HG03469 (cell line): ENCODE results near the gene NNAT.

Source experiments
- ATAC-seq: cut with Tn5 transposase; IDR thresholded peaks from one replicate; pipeline ENCODE4 v1.9.1; 2021; ENCODE audit warnings: mild to moderate bottlenecking, moderate library complexity, moderate number of reproducible peaks; ENCODE audit not compliant: unreplicated experiment

The NNAT gene

GRCh38 chr20:37523012-37523391 lies 2.0 kb downstream of the NNAT start:
- no peak for ATAC-seq

- no peak for ATAC-seq
Observed at GRCh38 chr20:37523911-37524700, 3.1 kb downstream of the NNAT start.

GRCh38 chr20:37524859-37525708 lies 4.0 kb downstream of the NNAT start:
- ATAC-seq = no peak

DNA sequence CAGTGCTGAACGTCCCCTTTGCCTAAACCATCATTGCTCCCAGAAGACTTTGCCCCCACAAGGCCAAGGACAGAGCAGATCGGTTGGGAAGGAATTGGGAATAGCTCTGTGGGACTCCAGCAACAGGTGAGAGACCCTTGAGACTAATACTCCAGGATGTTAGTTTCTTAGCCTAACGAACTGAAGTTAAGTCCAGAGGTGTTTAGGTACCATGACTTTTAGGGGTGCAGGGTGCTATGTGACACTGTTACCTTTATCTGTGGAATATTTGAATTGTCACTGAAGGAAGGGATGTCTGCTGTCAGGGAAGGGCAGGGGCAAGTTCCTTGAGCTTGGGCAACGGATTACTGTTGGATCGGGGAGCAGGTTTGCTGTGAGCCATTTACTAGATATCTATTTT lies 4.8 kb downstream of the NNAT start:
- no peak for ATAC-seq

DNA sequence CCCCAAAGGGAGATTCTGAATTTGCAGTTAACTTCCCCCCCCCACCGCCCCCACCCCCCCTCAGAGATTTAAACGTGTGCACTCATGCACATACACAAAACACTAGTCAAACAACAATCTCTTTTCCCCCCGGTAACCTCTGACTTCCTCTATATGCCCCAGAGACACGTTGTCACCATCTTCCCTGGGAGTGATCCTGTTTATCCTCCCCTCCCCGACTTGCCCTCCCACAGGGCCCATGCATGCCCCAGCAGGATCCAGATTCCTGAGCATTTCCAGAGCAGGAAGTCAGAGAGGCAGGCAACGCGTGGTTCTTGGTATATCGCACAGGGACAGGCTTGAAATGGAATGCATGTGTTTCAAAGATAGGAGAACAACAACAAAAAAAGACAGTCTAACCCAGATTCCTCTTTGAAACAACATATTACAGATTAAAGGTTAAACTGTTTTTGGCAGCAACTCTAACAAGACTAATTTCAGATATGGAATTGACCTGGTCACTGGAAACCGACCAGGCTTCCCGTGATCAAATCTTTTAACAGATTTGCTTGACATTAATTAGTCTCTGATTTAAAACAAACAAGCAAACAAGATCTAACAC lies 5.3 kb downstream of the NNAT start:
- ATAC-seq = no peak

DNA sequence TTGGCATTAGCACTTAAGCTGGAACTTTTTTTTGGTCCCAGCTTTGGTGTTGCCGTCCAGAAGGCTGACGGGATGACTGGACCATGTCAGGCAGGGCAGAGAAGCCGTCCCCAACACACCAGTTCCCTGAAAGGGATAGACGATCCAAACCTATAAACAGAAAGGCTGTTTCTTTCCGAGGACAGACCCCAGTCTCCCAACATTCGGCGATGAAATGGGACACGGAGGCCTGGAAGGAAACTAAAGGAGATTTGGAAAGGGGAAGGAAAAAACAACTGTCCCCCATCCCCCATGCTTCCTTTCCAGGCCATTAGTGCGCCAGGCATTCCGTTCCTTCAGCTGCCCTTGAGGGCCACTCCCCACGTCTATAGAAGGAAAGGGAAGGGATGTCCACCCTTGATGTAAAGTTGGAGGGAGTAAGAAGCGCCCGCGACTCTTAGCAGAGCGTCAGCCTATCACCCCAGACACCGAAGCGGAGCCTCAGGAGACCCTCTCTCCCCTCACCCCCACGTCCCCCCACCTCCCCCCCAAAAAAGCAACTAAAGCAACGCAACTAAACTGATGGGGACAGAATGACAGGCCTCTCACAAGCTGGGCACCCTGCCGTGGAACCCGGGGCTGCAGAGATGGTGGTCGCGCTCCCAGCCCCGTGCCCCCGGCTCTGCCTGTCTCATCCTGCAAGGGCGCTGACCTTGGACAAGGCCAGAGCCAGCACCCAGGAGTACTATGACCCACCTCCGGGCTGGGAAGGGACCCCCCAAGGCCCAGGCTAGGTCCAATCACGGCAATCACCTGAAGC lies 6.0 kb downstream of the NNAT start:
- ATAC-seq = no peak

DNA sequence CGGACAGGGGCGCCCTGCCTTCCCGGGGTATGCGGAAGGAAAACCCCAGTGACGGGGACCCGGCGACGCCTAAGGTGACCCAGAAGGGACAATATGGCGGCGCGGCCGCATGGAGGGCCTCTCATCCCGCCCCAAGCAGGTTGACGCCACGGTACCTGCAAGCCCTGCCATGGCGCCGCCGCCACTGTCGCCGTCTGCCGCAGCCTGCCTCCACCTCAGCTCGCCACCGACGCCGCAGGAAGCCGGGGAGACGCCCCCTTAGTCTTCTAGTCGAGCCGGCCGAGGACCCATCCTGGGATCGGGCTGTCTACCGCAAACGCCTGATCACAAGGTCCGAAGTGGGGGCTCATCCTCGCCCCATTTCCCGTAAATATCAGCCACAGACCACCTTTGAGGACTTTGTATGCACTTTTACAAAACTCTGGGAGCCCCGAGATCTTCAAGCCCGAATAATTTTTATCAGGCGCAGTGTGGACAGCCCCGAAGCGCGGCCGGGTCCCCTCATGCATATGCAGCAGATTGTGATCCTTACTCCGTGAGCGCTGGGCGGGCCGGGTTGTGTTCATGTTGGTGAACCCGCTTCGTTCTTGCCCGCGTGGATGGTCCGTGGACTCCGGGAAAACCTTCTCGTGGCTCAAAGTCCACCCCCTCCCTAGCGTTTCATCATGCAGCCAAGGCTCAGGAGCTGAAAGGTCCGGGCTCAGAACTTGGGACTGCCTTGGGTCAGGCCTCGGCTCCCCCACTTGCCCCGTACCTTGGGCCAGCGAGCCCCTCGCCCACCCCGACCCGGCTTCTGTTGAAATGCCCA lies 6.8 kb downstream of the NNAT start, which contains the start of gene BLCAP:
BLCAP (minus strand) TSS at position 239 of the 808 bp plus-strand sequence. CDS start 8,702 bp downstream, outside the sequence.
- no peak for ATAC-seq

- ATAC-seq = no peak
Observed at GRCh38 chr20:37528446-37529213, 7.6 kb downstream of the NNAT start.

DNA sequence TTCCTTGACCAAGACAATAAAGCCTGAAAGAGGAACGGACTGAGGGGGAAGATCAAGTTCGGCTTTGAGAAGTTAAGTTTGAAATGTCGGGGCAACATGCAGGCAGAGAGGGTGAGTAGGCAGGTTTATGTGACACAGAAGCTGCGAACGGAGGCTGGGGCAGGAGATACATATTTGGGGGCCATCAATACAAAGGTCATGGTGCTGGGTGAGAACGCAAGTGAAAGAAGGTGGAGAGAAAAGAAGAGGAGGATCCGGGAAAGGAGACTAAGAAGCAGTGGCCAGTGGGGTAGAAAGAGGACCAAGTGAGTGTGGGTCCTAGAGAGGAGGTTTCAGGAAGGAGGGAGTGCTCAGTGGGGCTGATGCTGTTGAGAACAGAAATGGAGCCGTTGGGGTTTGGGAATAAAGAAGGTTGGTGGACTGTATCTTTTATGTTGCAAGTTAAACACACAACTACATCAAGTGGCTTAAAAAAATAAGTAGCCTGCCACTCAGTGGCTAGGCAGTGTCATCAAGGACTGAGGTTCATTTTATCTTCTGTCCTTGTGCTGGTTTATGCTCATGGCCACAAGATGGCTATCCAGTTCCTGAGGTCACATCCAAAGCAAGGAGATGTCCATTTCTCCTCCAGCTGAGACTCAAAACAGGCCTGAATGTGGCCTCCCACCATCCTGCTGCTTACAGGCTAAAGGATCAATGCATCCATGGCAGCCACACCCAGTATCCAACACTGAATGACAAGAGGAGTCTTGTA lies 8.3 kb downstream of the NNAT start:
- no peak for ATAC-seq

DNA sequence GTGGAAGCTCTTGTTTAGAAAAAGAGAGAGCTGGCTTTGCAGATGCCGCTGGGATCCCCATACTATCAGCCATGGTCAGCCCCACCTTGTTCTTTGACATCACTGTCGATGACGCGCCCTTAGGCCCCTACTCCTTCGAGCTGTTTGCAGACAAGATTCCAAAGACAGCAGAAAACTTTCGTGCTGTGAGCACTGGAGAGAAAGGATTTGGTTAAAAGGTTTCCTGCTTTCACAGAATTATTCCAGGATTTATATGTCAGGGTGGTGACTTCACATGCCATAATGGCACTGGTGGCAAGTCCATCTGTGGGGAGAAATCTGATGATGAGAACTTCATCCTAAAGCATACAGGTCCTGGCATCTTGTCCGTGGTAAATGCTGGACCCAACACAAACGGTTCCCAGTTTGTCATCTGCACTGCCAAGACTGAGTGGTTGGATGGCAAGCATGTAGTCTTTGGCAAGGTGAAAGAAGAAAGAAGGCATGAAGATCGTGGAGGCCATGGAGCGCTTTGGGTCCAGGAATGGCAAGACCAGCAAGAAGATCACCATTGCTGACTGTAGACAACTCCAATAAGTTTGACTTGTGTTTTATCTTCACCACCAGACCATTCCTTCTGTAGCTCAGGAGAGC lies 9.0 kb downstream of the NNAT start:
- no peak for ATAC-seq

GRCh38 chr20:37530696-37531095 lies 9.6 kb downstream of the NNAT start:
- no peak for ATAC-seq

DNA sequence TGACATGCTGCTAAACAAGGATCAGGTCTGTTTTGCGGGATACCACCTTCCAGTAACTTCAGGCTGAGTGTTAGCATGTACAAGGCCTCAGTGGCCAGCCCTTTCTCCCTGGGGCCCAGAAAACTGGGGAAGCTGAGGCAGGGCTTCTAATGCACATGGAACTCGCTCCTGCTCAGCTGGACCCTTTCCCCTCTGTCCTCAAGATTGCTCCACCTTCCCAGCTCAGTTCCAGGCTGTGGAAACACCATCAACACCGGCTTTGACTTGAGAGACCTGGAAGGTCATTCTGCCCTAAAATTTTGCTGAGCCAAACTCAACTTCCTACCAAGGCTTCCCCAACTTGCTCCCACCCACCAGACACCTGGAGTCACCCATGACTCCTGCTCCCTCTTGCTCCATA lies 10.8 kb downstream of the NNAT start:
- no peak for ATAC-seq

DNA sequence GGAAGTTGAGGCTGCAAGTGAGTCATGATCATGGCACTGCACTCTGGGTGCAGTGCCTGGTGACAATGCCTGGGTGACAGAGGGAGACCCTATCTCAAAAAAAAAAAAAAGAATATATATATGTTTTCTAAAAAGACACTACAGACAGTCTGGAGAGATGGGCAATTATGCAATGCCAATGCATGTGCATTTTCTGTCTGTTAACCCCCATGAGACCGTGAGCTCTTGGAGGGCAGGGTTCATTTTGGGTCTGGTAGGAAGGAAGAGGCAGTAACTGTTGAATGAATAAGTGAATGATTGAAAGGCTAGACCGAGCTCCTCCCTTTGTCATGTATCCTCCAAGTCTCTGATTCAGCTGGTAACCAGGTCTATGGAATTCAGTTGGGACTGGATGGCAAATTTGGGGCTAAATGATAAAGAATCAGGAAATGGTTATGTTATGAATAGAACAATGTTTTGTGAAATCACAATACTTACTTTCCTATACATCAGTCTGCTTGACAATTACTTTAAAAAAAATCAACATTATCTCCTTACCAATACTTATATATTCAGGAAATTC lies 12.2 kb downstream of the NNAT start:
- no peak for ATAC-seq

GRCh38 chr20:37534401-37535157 lies 13.5 kb downstream of the NNAT start:
- peak; percentile 74 for ATAC-seq

- ATAC-seq = no peak
Observed at GRCh38 chr20:37535443-37536132, 14.5 kb downstream of the NNAT start.

- ATAC-seq = no peak
Observed at GRCh38 chr20:37537505-37537904, 16.5 kb downstream of the NNAT start.
